ENCODE measurements around the gene HIGD2A.
A peak's percentile ranks its signal among the peaks of the same experiment; 100 is the strongest.

Gene HIGD2A, protein sequence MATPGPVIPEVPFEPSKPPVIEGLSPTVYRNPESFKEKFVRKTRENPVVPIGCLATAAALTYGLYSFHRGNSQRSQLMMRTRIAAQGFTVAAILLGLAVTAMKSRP

DNA sequence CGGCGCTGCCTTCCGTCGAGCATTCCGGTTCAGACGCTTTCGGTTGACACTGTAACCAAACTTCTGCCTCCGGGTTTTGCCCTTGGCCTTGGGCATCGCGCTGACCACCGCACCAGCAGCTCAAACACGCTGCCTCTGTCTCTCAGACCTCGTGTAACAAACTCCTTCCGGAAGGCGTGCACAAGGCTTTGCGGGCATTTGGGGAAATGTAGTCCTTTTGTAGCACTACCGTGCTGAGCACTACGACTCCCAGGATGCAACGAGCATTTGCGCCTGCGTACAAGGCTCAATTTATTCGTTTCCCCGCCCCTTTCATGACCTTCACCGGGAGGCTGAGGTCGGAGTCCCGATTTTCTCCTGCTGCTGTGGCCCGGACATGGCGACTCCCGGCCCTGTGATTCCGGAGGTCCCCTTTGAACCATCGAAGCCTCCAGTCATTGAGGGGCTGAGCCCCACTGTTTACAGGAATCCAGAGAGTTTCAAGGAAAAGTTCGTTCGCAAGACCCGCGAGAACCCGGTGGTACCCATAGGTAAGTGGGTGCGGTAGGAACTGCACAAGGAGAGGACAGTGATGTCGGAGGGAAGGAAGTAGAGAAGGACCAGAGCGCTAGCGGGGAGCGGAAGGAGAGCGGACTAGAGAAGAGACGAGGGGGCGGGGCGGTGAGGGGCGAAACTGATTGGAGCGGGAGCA is at the start of gene HIGD2A, which contains the start of gene NOP16:
Gene HIGD2A, plus strand, starts transcription at position 308 of the 691 bp plus-strand sequence. Its CDS starts 69 bp downstream, at position 377.
Gene NOP16, minus strand, starts transcription at position 155 of the 691 bp plus-strand sequence. Its CDS starts 59 bp downstream, at position 96.
- peak within 1 kb of the TSS; percentile 86 for H3K4me3 ChIP-seq
- peak; percentile 97 for DNase-seq (ENCODE audit: low read depth, low spot score)
- no peaks in the 10 kb centered on the region for H3K9me3 ChIP-seq (ENCODE audit: low read depth, low read length)
- H3K36me3 ChIP-seq (ENCODE audit: insufficient read depth, low read length) = peaks cover 44% of the 10 kb centered on the region
- peak within 1 kb of the TSS; percentile 96 for H3K9ac ChIP-seq (ENCODE audit: insufficient read length)
- H3K27ac ChIP-seq = peak within 1 kb of the TSS; percentile 97
- TF ChIP-seq POLR2AphosphoS5 (IDR thresholded peaks at IDR 0.05; ENCODE audit: borderline replicate concordance, low read depth, low read length) = peak; percentile 96
- TF ChIP-seq FOXP2 (optimal IDR thresholded peaks at IDR 0.05; ENCODE audit: control extremely low read depth, extremely low read length, insufficient read depth) = no peak

DNA sequence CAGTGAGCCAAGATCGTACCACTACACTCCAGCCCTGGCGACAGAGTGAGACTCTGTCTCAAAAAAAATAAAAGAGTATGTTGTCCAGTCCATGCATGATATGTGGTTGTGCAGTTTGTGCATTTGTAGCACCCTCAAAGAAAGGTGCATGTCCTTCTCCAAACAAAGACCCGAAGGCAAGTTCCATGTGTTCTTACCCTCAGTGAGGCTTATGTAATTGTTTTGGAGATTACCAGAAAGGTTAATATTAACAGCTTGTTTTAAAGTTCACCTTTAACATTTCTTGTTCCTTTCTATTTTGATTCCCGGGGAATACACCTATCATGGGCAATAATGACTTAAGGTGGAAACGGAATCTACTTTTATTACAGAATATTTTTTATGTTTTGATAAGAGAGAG is 49.2 kb upstream of the HIGD2A start:
- no peak for DNase-seq (ENCODE audit: low read depth, low spot score)
- Histone ChIP-seq H3K9me3 (ENCODE audit: low read depth, low read length) (no peaks in the 10 kb centered on the region), H3K4me3 (no peak overlapping the region), H3K36me3 (ENCODE audit: insufficient read depth, low read length) (peaks cover 19% of the 10 kb centered on the region; the same call in 1 of the 2 replicates), H3K27ac (no peak overlapping the region), H3K9ac (ENCODE audit: insufficient read length) (no peak overlapping the region)
- no peak for TF ChIP-seq EZH2 (IDR thresholded peaks at IDR 0.05)
- no peak for TF ChIP-seq POLR2AphosphoS5 (IDR thresholded peaks at IDR 0.05; ENCODE audit: borderline replicate concordance, low read depth, low read length)
- TF ChIP-seq FOXP2 (optimal IDR thresholded peaks at IDR 0.05; ENCODE audit: control extremely low read depth, extremely low read length, insufficient read depth) = no peak

DNA sequence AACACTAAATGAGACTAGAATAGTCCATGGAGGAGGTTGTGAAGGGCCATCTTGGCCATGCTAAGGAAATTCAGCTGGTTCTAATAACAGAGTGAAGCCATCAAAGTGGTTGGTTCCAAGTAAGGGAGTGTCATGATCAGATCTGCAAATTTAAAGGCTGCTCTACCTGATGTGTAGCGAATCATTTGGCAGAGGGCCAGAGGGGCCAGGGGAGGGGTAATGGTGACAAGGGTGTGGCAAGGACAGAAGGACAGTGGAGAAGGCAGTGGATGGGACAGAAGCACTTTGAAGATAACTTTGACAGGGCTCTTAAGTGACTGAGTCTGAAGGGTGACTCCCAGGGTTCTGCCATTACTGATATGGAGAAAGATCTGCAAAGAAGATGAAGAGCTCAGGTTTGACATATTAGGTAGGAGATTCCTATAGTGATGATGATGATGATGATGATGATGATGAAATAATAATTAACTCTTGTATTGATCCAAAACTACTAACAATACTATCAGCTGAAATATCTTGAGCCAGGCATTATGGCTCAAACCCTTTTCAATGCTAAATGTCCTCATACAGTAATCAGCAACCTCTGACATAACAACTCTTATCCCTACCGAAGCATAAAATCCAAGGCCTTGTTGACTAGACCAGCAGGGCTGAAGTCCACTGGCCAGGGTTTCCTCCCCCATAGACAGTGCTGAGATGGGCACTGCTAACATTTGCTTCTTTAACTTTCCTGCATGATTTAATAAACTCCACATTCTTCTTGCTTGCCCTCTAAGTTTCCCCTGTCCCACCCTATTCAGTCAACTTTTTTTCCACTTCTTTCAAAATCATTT is 47.0 kb upstream of the HIGD2A start:
- H3K4me3 ChIP-seq = no peak overlapping the region
- TF ChIP-seq EZH2 (IDR thresholded peaks at IDR 0.05) (no peak), FOXP2 (optimal IDR thresholded peaks at IDR 0.05; ENCODE audit: control extremely low read depth, extremely low read length, insufficient read depth) (no peak), POLR2AphosphoS5 (IDR thresholded peaks at IDR 0.05; ENCODE audit: borderline replicate concordance, low read depth, low read length) (no peak)
- H3K9ac ChIP-seq (ENCODE audit: insufficient read length) = no peak overlapping the region
- no peak overlapping the region for H3K27ac ChIP-seq
- no peak for DNase-seq (ENCODE audit: low read depth, low spot score)
- no peaks in the 10 kb centered on the region for H3K9me3 ChIP-seq (ENCODE audit: low read depth, low read length)
- peaks cover 38% of the 10 kb centered on the region for H3K36me3 ChIP-seq (ENCODE audit: insufficient read depth, low read length)

DNA sequence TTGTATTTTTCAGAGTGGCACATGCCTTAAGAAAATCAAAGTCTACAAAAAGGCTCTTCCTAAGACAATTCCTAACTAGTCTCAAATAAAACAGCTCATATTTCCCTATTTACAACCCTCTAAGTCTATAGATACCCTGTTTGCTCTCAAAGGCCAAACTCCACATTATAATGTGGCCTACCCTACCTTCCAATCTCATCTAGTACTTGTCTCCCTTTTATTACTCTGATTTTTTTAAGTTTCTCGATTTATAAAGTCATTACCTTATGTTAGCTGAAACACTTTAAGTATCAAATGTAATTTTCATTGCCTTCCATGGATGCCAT is 46.4 kb upstream of the HIGD2A start:
- Histone ChIP-seq H3K4me3 (no peak overlapping the region), H3K9ac (ENCODE audit: insufficient read length) (no peak overlapping the region), H3K27ac (no peak overlapping the region), H3K9me3 (ENCODE audit: low read depth, low read length) (no peaks in the 10 kb centered on the region), H3K36me3 (ENCODE audit: insufficient read depth, low read length) (peaks cover 37% of the 10 kb centered on the region)
- no peak for TF ChIP-seq POLR2AphosphoS5 (IDR thresholded peaks at IDR 0.05; ENCODE audit: borderline replicate concordance, low read depth, low read length)
- no peak for TF ChIP-seq EZH2 (IDR thresholded peaks at IDR 0.05)
- TF ChIP-seq FOXP2 (optimal IDR thresholded peaks at IDR 0.05; ENCODE audit: control extremely low read depth, extremely low read length, insufficient read depth) = no peak
- no peak for DNase-seq (ENCODE audit: low read depth, low spot score)

DNA sequence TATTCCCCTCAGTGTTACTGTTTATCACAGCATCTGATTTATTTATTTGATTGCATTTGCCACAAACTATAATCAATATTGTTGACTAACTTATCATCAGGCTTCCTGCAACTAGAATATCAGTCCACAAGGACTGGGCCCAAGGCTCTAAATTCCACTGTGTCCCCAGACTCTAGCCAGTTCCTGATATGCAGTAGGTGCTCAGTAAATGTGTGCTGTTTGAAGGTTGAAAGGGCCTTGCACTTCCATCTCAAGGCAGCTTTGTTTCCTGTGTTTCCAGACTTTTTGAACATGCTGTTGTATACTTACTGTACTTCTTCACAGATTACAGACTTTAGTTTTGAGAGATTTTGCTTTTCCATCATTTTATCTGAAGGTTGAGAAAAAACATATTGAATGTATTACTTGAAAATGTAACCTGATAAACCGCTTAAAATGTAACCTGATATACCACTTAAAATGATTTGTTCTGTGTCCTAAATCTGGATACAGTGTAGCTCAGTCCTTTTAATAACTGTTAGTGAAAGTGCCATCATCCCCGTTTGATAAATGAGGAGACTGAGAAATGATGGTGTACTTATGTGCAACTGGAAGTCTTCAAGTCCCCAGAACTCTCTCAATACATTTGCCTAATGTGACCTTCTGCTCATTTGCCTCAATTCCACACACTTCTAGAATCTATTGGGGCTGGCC is 45.6 kb upstream of the HIGD2A start:
- no peak overlapping the region for H3K4me3 ChIP-seq
- no peak for TF ChIP-seq EZH2 (IDR thresholded peaks at IDR 0.05)
- no peak for TF ChIP-seq FOXP2 (optimal IDR thresholded peaks at IDR 0.05; ENCODE audit: control extremely low read depth, extremely low read length, insufficient read depth)
- no peak for TF ChIP-seq POLR2AphosphoS5 (IDR thresholded peaks at IDR 0.05; ENCODE audit: borderline replicate concordance, low read depth, low read length)
- no peaks in the 10 kb centered on the region for H3K9me3 ChIP-seq (ENCODE audit: low read depth, low read length)
- H3K9ac ChIP-seq (ENCODE audit: insufficient read length) = no peak overlapping the region
- peaks cover 38% of the 10 kb centered on the region for H3K36me3 ChIP-seq (ENCODE audit: insufficient read depth, low read length)
- no peak overlapping the region for H3K27ac ChIP-seq
- DNase-seq (ENCODE audit: low read depth, low spot score) = no peak

DNA sequence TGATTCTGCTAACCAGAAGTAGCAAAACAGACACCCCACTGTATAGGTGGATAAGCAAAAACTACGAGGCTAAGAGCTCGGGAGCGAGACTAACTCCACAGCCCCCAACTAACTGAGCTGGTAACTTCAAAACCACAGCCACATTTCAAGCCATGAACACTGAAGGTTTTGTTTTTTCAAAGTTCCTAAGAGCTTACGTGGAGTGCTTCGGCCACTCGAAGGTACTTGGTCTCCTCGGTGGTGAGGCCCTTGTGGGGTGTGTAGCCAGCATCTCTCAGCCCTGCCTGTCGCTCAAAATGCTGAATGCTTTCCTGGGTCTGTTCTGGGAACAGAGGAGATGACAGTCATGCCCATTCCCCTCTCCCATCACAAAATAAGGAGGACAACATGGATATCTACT is 38.1 kb upstream of the HIGD2A start:
- no peak for TF ChIP-seq EZH2 (IDR thresholded peaks at IDR 0.05)
- DNase-seq (ENCODE audit: low read depth, low spot score) = no peak
- Histone ChIP-seq H3K9ac (ENCODE audit: insufficient read length) (no peak overlapping the region), H3K4me3 (no peak overlapping the region), H3K36me3 (ENCODE audit: insufficient read depth, low read length) (peaks cover 93% of the 10 kb centered on the region), H3K27ac (no peak overlapping the region), H3K9me3 (ENCODE audit: low read depth, low read length) (no peaks in the 10 kb centered on the region)

DNA sequence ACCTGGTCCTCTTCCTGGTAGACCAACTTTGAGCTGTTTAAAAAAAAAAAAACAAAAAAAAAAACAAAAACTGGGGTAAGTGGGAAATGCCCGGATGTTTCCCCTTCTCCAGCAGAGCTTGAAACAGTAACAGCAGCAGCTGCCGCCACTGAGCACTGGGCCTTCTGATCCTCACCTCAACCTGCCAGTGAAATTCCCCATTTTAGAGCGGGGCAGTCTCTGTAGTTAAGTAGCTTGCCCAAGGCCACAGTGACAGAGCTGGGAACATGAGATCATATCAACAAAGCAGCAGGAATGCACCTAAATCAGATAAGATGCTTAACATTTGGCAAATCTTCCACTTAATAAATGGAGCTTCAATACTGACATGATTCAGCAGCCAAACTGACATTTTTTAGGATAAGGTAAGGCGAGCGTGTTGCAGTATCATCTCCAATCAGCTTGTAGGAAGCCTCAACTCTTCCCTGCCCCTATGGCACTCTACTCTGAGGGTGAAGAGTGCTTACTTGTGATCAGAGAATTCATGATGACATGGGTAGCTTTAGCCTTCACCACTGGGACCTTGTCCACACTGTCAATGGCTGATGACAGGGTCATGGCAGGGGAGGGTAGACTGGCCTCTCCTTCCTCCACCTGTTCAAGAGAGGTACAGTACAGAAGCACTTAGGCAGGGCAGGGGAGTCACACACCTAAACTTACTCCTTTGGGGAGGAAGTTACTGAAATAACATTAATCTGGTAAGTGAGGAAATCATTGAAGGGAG is 36.3 kb upstream of the HIGD2A start:
- Histone ChIP-seq H3K27ac (no peak overlapping the region), H3K4me3 (no peak overlapping the region), H3K9me3 (ENCODE audit: low read depth, low read length) (no peaks in the 10 kb centered on the region), H3K9ac (ENCODE audit: insufficient read length) (no peak overlapping the region), H3K36me3 (ENCODE audit: insufficient read depth, low read length) (peaks cover 93% of the 10 kb centered on the region)
- DNase-seq (ENCODE audit: low read depth, low spot score) = no peak
- no peak for TF ChIP-seq EZH2 (IDR thresholded peaks at IDR 0.05)
- TF ChIP-seq FOXP2 (optimal IDR thresholded peaks at IDR 0.05; ENCODE audit: control extremely low read depth, extremely low read length, insufficient read depth) = no peak
- no peak for TF ChIP-seq POLR2AphosphoS5 (IDR thresholded peaks at IDR 0.05; ENCODE audit: borderline replicate concordance, low read depth, low read length)
